Coronary artery (tissue), 2 donors: ENCODE data around the gene CLEC12A.

ENCODE experiments used
- DNase-seq: peaks from one replicate; pipeline ENCODE4 v3.0.0-alpha.2; 2017; ENCODE audit warnings: low spot score
- H3K27ac ChIP-seq, 2 donors: fragments of 200-600 bp; sonication (generic); one replicate each; pipeline ENCODE4 v1.5.1; 2016 to 2019
- H3K4me3 ChIP-seq: fragments of 200-600 bp; sonication (generic); 2 replicates; pipeline ENCODE4 v1.5.1; 2016; ENCODE audit warnings: mild to moderate bottlenecking, moderate library complexity
- CTCF ChIP-seq: fragments of 200-600 bp; sonication (generic); IDR thresholded peaks from one replicate; pipeline ENCODE4 v1.5.1; 2019; ENCODE audit warnings: antibody characterized with exemption

CLEC12A gene

GRCh38 chr12:9991876-9992275, 20.7 kb downstream of the CLEC12A start:
- Histone ChIP-seq H3K27ac (no peak overlapping the region), H3K4me3 (no peak overlapping the region)
- TF ChIP-seq CTCF = no peak
- no peak for DNase-seq

GRCh38 chr12:9992296-9992695, 21.1 kb downstream of the CLEC12A start:
- H3K27ac ChIP-seq = no peak overlapping the region
- no peak for TF ChIP-seq CTCF
- no peak overlapping the region for H3K4me3 ChIP-seq
- no peak for DNase-seq

DNA sequence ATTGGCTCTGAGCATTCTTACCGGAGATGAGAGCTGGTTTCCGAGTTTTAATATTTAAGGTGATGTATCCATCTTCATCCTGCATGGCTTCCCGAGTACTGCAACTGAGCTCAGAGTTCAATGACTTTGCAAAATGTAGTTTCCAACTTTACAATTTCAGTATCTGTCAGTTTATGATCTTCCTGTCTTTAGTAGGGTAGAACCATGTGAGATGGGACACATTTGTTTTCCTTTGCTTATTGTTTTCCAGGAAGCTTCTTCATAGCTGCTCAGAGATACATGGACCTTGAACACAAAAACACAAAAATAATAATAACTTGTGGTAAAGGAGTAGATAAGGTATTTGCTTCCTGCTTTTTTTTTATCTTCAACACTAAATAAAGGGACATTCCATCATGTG, 27.8 kb downstream of the CLEC12A start, which contains the start of gene CLEC1B:
Gene CLEC1B, minus strand, starts transcription at position 106 of the 400 bp plus-strand sequence. Its CDS starts 21 bp downstream, at position 85.
- no peak within 1 kb of the TSS for H3K4me3 ChIP-seq
- H3K27ac ChIP-seq = no peak within 1 kb of the TSS
- no peak for DNase-seq
- TF ChIP-seq CTCF = no peak

DNA sequence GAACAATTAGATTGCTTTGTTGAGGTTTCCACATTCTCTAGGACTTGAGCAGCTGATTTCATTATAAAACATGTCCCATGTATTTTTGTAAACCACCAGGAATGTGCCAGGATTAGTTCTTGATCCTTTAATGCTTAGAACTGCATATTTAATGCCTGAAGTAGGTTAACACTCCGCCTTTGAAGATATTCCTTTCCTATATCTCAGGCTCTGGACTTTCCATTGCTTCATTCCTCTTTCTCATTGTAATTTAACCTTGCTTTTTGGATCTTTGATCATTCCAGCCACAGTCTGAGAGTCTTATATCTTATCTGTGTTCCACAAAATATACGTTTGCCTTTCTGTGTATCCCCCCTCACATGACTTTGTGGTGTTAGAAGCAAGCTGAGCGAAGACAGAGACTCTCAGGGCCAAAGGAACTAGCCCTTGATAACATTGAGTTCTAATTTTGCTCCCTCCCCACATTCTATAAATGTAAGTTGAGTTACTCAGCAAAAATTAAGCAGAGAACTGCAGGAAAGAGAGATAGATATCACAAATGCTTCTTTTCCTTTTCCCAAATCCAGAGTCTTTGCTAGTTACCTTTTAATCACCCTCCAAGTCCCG, 30.1 kb downstream of the CLEC12A start:
- no peak for TF ChIP-seq CTCF
- no peak overlapping the region for H3K27ac ChIP-seq
- no peak for DNase-seq
- no peak overlapping the region for H3K4me3 ChIP-seq

GRCh38 chr12:10012630-10013330, 41.6 kb downstream of the CLEC12A start:
- no peak for DNase-seq
- H3K4me3 ChIP-seq = no peak overlapping the region
- no peak overlapping the region for H3K27ac ChIP-seq
- no peak for TF ChIP-seq CTCF

DNA sequence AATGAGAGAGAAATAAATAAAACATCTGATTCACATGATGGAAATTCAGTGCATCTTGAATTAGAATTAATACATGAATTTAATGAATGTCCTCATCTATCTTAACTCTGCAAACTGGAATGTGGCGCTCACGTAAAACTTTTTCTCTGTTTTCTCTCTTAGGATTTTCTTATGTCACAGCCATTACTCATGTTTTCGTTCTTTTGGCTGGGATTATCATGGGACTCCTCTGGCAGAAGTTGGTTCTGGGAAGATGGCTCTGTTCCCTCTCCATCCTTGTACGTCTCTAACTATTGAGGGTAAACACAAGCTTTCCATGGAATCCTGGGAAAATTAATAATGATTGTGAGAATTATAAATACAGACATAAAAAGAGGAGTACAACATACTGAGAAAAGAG, 44.2 kb downstream of the CLEC12A start:
- Histone ChIP-seq H3K27ac (no peak overlapping the region), H3K4me3 (no peak overlapping the region)
- TF ChIP-seq CTCF = no peak
- DNase-seq = no peak

- TF ChIP-seq CTCF = no peak
- no peak for DNase-seq
- Histone ChIP-seq H3K4me3 (no peak overlapping the region), H3K27ac (no peak overlapping the region)
These were observed 45.7 kb downstream of the CLEC12A start for GRCh38 chr12:10016881-10017280.
